Ishikawa (cell line): ENCODE measurements around the gene ANKRD33.

Experiments used
- CREB1 ChIP-seq: IDR thresholded peaks from 2 replicates; pipeline ENCODE4 v1.6.1; 2012; ENCODE audit warnings: low read depth
- EP300 ChIP-seq: IDR thresholded peaks from 2 replicates; pipeline ENCODE4 v1.6.1; 2012; ENCODE audit warnings: borderline replicate concordance
- FOXM1 ChIP-seq: IDR thresholded peaks from 2 replicates; pipeline ENCODE4 v1.6.1; 2012; ENCODE audit warnings: low read depth, borderline replicate concordance
- TAF1 ChIP-seq: IDR thresholded peaks from 2 replicates; pipeline ENCODE4 v1.6.1; 2012; ENCODE audit warnings: low read depth, mild to moderate bottlenecking
- TCF12 ChIP-seq: IDR thresholded peaks from 2 replicates; pipeline ENCODE4 v1.6.1; 2012; ENCODE audit warnings: low read depth
- TF ChIP-seq, protein P1 (sequence below): IDR thresholded peaks from 2 replicates; pipeline ENCODE4 v1.6.1; 2012
- TF ChIP-seq, protein P2 (sequence below): IDR thresholded peaks from 2 replicates; pipeline ENCODE4 v1.6.1; 2012; ENCODE audit warnings: low read depth, mild to moderate bottlenecking

DNA sequence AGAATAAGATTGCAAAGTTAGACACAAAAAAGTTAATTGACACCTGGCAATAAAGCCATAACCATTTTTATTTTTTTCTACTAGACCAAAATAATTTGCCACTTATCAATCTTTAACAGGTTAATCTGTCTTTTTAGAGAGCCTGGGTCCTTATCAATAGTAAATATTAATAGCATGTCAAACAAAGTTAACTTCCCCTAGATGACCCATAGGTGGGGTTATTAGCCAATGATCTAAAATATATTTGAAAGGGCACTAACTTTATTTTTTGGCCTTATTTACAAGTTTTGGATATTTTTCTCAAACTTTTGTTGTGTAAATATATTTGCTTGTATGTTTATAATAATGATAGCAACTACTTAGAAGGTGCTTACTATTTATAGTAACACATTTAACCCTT is 3.9 kb downstream of the ANKRD33 start:
- TF ChIP-seq EP300 (no peak), TCF12 (no peak), FOXM1 (no peak), TAF1 (no peak), CREB1 (no peak)
- TF ChIP-seq, protein P1, sequence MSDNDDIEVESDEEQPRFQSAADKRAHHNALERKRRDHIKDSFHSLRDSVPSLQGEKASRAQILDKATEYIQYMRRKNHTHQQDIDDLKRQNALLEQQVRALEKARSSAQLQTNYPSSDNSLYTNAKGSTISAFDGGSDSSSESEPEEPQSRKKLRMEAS = no peak
- TF ChIP-seq, protein P2, sequence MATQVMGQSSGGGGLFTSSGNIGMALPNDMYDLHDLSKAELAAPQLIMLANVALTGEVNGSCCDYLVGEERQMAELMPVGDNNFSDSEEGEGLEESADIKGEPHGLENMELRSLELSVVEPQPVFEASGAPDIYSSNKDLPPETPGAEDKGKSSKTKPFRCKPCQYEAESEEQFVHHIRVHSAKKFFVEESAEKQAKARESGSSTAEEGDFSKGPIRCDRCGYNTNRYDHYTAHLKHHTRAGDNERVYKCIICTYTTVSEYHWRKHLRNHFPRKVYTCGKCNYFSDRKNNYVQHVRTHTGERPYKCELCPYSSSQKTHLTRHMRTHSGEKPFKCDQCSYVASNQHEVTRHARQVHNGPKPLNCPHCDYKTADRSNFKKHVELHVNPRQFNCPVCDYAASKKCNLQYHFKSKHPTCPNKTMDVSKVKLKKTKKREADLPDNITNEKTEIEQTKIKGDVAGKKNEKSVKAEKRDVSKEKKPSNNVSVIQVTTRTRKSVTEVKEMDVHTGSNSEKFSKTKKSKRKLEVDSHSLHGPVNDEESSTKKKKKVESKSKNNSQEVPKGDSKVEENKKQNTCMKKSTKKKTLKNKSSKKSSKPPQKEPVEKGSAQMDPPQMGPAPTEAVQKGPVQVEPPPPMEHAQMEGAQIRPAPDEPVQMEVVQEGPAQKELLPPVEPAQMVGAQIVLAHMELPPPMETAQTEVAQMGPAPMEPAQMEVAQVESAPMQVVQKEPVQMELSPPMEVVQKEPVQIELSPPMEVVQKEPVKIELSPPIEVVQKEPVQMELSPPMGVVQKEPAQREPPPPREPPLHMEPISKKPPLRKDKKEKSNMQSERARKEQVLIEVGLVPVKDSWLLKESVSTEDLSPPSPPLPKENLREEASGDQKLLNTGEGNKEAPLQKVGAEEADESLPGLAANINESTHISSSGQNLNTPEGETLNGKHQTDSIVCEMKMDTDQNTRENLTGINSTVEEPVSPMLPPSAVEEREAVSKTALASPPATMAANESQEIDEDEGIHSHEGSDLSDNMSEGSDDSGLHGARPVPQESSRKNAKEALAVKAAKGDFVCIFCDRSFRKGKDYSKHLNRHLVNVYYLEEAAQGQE = no peak
